GM21619 (cell line): ENCODE data around the gene PUS3.
A peak's percentile ranks its signal among the peaks of the same experiment; 100 is the strongest.

Source experiments
- ATAC-seq: cut with Tn5 transposase; IDR thresholded peaks from one replicate; pipeline ENCODE4 v1.9.1; 2021; ENCODE audit not compliant: unreplicated experiment

The PUS3 gene

DNA sequence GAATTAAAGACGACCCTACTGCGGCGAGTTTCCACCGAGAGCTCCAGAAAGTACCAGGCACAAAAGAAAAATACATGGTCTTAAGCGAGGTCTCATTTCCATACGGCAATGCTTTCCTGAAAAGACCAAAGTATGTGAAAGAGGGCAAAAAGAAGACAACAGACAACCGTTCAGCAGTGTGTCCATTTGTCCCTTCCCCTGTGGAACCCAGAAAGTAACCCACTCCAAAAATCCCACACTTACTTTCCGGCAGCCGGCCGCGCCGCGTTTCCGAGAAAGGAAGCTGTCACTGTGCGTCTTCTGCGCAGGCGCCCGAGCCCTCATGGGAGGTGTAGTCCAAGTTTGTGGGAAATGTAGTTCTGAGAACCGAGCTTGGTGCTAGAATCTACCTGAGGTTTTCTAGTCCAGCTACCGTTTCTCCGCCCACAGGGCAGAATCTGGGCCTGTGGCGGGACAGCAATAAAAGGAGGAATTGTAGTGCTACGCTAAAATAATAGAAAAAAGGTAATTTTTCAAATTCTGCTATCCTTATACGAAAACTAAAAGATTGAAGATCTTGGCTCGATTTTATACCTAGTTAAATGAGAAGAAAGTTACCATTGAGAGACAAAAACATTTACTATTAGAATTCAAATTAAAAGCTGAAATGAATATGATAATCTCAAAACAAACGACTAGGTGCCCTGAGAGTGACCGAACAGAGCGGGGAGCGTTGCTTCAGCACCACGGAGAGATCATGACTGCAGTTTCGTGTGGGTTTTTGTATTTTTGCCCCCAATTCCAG is at the start of gene PUS3:
Gene PUS3, minus strand, starts transcription at position 280 of the 784 bp plus-strand sequence. CDS start 6,922 bp downstream, outside the sequence.
- peak; percentile 99 for ATAC-seq

DNA sequence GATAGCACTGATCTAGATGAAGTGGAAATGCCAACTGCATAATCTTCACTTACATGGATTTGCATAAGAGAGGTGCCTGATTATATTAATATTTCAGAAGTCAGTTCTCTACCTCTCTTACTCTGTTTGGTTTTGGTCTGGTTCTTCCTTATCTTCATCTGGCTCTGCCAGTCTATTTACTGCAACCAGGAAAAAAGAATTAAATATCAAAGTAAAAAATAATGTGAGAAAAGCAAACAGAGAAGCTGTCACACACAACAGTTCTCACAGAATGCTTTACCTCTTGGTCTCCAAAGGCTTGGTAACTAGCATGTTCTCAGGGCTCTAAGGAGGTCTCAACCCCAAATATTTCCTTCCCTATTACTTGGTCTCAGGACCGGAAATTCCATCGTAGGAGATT is 49.6 kb upstream of the PUS3 start:
- no peak for ATAC-seq

DNA sequence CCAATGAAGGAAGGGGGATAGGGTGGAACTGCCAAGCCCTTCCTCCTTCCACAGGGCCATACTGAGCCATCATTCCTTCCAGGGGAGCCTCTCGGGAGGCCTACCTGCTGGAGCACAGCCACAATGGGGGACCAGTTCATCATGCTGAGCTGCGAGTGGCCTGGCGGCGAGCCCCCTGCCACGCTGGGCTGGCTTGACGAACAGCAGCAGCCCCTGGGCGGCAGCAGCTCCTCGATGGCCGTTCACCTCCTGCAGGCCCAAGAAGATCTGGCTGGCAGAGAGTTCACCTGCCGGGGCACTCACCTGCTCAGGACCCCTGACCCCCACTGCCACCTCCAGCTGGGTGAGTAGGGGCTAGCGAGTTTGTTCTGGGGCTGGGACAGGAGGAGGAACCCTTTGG is 48.7 kb upstream of the PUS3 start:
- ATAC-seq: no peak

- ATAC-seq: no peak
Observed at GRCh38 chr11:125950696-125951651, 48.0 kb upstream of the PUS3 start.

GRCh38 chr11:125950178-125950490 is 47.1 kb upstream of the PUS3 start:
- ATAC-seq: no peak

DNA sequence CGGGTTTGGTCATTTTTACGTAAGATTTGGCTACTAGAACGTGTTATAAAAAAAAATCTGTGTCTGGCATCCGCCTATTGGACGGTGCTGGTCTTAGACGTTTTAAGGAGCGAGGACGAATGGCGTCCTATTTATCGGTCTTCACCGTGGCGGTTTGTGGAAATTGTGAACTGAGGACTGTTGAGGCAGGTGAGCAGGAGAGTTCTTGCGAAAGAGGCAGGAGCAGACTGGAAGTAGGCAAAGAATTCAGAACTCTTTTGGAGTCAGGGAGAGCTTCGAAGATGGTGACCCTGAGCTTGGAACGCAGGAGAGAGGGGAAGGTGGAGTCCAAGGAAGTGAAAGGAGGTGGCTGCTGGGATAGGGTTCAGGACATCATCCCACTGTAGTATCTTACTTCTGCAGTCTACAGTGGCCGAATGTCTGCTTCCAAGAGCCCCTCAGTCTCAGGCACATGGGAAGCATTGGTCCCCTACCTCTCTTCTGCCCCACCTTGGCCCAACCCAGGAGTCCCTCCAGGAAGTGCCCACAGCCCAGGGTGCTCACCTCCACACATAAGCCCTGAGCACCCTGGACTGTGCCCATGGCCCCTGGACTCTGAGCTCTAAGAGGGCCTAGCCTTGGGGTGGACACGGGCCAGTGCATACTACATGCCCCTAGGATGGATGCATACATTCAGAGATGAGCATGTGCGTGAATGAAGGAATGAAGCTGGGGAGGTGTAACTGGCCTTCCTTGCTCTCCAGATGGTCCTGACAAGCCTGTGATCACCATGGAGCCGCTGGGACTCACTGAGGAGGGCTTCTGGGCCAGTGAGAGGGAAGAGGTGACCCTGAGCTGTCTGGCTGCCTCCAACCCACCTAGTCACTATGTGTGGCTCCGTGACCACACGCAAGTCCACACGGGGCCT is 46.5 kb upstream of the PUS3 start:
- no peak for ATAC-seq

GRCh38 chr11:125948278-125949051 is 45.5 kb upstream of the PUS3 start:
- no peak for ATAC-seq

GRCh38 chr11:125947419-125948277 is 44.6 kb upstream of the PUS3 start:
- ATAC-seq: no peak

GRCh38 chr11:125946712-125947418 is 43.9 kb upstream of the PUS3 start:
- ATAC-seq: no peak

DNA sequence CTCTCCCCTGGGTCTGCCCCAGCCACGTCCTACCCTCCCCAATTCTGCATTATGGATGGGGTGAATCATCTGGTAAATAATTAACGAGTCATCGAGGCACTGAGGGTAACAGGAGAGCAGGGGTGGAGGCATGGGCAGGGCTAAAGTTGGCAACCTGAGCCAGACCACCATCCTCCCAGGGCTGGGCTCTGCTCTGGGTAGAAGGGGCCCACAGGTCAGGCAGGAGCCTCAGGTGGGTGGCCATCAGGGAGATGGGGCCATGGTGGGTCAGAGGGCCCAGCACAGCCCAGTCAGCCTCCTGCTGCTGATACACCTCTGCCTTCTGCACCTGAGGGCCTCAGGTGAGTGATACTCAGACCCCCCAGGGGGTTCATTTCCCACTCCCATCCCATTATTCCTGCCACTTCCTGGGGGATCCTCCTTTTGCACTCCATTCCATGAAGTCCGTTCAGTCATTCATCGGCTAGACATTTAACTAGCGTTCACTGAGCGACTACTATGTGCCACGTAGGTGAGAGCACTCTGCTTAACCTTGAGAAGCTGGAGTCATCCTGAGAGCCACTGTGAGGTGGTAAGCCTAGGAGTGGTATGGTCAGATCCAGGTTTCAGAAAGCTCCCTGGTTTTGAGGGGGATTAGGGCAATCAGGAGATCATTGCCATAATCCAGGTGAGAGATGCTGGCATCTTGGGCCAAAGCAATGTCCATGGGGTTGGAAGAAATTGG is 43.0 kb upstream of the PUS3 start, which contains the start of gene VSIG10L2:
Gene VSIG10L2, plus strand, starts transcription at position 248 of the 724 bp plus-strand sequence. Its CDS starts 12 bp downstream, at position 260.
- ATAC-seq: no peak

DNA sequence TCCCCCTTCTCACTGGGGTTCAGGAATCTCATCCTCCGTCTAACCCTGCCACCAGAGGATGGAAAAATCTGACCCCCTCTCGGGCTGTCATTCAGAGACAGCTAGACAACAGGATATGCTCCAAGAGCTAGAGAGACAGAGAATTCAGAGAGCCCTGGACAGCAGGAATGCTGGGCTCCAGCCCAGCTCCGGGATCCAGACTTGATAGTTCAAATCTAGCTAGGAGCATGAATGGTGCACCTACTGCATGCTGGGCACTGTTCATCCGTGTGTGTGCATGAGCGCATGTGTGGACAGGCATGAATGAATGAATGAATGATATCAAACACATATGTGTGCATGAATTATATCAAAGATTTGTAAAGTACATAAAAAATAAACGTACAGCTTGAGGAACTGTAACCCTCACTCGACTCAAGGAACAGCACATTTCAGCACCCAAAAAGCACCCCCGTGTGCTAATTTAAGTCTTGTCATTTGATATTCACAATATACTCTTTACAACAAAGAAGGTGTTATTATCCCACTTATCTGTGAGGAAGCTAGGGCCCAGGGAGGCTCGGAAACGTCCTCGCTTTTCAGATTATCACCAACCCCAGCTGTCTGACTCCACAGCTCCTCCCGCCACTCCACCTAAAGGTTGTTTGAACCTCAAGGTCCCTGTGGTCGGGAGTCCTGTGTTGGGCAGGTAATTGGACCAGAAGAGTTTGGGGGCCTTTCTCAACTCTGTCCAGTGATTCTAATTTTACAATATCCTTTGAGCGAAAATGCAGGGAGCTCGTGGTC is 42.2 kb upstream of the PUS3 start:
- no peak for ATAC-seq

GRCh38 chr11:125944350-125945010 is 41.5 kb upstream of the PUS3 start:
- no peak for ATAC-seq

DNA sequence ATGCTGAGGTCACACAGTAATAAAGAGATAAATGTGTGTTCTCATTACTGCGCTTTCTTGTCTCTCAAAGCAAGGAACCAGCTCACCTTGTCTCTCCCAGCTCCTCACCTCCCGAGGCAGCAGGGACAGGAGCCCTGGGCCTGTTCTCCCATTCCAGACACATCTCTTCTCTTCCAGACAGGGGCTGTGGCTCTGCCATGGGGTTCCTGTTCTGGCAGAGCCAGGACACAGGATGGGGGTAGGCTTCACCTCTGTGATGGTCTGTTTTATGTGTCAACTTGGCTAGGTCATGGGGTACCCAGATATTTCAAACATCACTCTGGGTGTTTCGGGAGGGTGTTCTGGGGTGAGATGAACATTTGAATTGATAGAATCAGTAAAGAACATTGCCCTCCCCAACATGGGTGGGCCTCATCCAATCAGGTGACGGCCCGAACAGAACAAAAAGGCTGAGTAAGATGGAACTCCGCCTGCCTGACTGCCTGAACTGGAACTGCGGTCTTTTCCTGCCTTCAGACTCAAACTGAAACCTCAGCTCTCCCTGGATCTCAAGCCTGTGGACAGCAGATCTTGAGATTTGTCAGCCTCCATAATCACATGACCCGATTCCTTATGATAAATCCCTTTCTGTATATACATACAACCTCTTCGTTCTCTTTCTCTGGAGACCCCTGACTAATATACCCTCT is 40.8 kb upstream of the PUS3 start:
- no peak for ATAC-seq

DNA sequence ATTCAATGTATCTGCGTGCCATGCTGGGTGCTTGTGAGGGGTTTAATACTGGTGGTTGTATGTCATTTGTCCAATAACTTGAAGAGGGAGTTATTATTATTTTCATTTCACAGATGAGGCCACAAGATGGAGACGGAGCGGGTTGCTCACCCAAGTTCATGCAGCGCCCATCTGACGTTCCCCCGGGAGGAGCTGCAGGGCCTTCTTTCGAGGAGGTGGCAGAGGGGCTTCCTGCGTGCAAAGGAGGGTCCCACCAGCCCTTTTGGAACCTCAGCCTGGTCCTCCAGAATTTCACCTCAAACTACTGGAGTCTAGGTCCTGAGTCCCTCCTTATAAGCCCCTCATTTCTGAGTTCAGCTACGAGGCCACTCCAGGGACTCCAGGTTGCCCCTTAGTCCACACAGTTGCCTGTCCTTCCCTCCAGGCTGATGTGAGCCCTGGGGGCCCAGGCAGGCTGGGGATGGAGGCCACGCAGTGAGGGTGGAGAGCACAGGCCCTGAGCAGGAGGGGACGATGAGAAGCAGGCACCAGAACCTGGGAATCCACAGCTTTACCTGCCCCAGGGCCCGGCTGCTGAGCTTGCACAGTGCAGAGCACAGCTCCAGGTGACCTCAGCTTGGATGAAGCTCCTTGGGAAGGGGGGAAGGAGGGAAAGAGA is 39.9 kb upstream of the PUS3 start:
- no peak for ATAC-seq
